Measurements from ENCODE around the gene TBC1D14.

DNA sequence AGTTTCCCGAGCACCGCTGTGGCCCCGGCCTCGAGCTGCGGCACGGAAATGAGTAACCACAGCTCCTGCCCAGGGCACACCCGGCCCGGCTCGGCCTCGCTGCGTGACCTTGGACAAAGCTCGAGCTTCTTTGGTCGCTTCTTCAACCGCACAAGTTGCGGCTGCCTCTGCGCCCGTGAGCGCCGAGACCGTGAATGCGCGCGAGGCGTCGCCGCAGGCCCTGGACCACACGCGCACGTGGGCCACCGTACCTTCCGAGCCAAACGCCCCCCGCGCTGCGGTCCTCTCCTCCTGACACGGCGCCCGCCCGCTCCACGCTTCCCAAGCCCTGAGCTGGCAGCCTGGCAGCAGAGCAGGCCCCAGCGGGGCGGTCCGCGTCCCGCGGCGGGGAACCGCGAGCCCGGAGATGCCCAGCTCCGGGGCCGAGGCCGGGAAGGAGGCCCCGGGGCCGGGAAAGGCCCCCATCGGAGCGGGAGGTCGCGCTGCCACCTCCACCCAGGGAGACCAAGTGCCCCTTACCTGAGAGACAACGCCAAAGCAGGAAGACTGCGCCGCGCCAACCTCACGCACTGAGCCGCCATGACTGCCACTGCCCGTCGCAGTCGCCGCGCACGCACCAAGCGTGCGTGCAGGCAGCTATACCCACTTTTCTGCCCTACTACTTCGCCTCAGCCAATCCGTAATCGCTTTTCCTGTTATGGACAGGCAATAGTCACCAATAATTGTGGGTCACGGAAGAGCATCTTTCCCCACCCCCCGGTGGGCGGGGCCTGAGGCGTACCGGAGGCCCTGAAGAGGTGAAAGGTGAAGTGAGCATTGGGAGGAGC lies 158.0 kb downstream of the TBC1D14 start, which contains the start of gene GRPEL1:
- TF ChIP-seq, protein P1, sequence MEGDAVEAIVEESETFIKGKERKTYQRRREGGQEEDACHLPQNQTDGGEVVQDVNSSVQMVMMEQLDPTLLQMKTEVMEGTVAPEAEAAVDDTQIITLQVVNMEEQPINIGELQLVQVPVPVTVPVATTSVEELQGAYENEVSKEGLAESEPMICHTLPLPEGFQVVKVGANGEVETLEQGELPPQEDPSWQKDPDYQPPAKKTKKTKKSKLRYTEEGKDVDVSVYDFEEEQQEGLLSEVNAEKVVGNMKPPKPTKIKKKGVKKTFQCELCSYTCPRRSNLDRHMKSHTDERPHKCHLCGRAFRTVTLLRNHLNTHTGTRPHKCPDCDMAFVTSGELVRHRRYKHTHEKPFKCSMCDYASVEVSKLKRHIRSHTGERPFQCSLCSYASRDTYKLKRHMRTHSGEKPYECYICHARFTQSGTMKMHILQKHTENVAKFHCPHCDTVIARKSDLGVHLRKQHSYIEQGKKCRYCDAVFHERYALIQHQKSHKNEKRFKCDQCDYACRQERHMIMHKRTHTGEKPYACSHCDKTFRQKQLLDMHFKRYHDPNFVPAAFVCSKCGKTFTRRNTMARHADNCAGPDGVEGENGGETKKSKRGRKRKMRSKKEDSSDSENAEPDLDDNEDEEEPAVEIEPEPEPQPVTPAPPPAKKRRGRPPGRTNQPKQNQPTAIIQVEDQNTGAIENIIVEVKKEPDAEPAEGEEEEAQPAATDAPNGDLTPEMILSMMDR (conservative IDR thresholded peaks at IDR 0.05): no peak
- TF ChIP-seq ZFX (IDR thresholded peaks at IDR 0.05): peak; percentile 83; the same call in 1 of the 2 replicates
